ENCODE measurements around the gene GABRE.

Gene GABRE

GRCh38 chrX:151974336-151975227, at the start of gene GABRE:
Gene GABRE (minus strand): TSS chrX:151974676. CDS start chrX:151974625, 51 bp downstream.
- no peak for DNase-seq (ENCODE audit: low read depth)

- DNase-seq (ENCODE audit: low read depth), result no peak
Observed at GRCh38 chrX:152020888-152021287, 46.4 kb upstream of the GABRE start.

GRCh38 chrX:151999813-152000212, 25.3 kb upstream of the GABRE start:
- no peak for DNase-seq (ENCODE audit: low read depth)

- no peak for DNase-seq (ENCODE audit: low read depth)
Observed at GRCh38 chrX:151997539-151997938, 23.1 kb upstream of the GABRE start.

- DNase-seq (ENCODE audit: low read depth), result no peak
Observed at GRCh38 chrX:151996347-151996746, 21.9 kb upstream of the GABRE start.

GRCh38 chrX:151994476-151994875, 20.0 kb upstream of the GABRE start:
- no peak for DNase-seq (ENCODE audit: low read depth)

GRCh38 chrX:151988706-151989299, 14.3 kb upstream of the GABRE start:
- DNase-seq (ENCODE audit: low read depth), result no peak

- no peak for DNase-seq (ENCODE audit: low read depth)
Observed at GRCh38 chrX:151987108-151987507, 12.6 kb upstream of the GABRE start.

- no peak for DNase-seq (ENCODE audit: low read depth)
Observed at GRCh38 chrX:151985955-151986354, 11.5 kb upstream of the GABRE start.

- no peak for DNase-seq (ENCODE audit: low read depth)
Observed at GRCh38 chrX:151985531-151985930, 11.1 kb upstream of the GABRE start.

GRCh38 chrX:151984902-151985301, 10.4 kb upstream of the GABRE start:
- DNase-seq (ENCODE audit: low read depth), result no peak

GRCh38 chrX:151984328-151984727, 9.9 kb upstream of the GABRE start:
- no peak for DNase-seq (ENCODE audit: low read depth)

- no peak for DNase-seq (ENCODE audit: low read depth)
Observed at GRCh38 chrX:151983186-151983585, 8.7 kb upstream of the GABRE start.

- DNase-seq (ENCODE audit: low read depth), result no peak
Observed at GRCh38 chrX:151982222-151982621, 7.7 kb upstream of the GABRE start.

GRCh38 chrX:151981129-151981528, 6.7 kb upstream of the GABRE start:
- DNase-seq (ENCODE audit: low read depth), result no peak

- DNase-seq (ENCODE audit: low read depth), result no peak
Observed at GRCh38 chrX:151977923-151978322, 3.4 kb upstream of the GABRE start.

GRCh38 chrX:151977009-151977408, 2.5 kb upstream of the GABRE start:
- no peak for DNase-seq (ENCODE audit: low read depth)

- no peak for DNase-seq (ENCODE audit: low read depth)
Observed at GRCh38 chrX:151975736-151976275, 1.3 kb upstream of the GABRE start.

- DNase-seq (ENCODE audit: low read depth), result no peak
Observed at GRCh38 chrX:151975228-151975593, 735 bp upstream of the GABRE start.

GRCh38 chrX:151973851-151974335, 583 bp downstream of the GABRE start:
- DNase-seq (ENCODE audit: low read depth), result no peak

- DNase-seq (ENCODE audit: low read depth), result no peak
Observed at GRCh38 chrX:151973060-151973661, 1.3 kb downstream of the GABRE start.

GRCh38 chrX:151970661-151971060, 3.8 kb downstream of the GABRE start:
- DNase-seq (ENCODE audit: low read depth), result no peak

- no peak for DNase-seq (ENCODE audit: low read depth)
Observed at GRCh38 chrX:151970027-151970426, 4.4 kb downstream of the GABRE start.

All from stimulated activated CD8-positive, alpha-beta memory T cell treated with anti-CD3 and anti-CD28 coated beads, Interleukin-7, amount 100 ng/mL, for 24 hours (primary cell).